Nucleus accumbens (tissue), 56 donors: ENCODE data around the gene VPS41.

Experiments
- DNase-seq, 56 donors: peaks; one replicate each; lab custom pipeline; 2025; lab: John Stamatoyannopoulos, UW

VPS41 gene

DNA sequence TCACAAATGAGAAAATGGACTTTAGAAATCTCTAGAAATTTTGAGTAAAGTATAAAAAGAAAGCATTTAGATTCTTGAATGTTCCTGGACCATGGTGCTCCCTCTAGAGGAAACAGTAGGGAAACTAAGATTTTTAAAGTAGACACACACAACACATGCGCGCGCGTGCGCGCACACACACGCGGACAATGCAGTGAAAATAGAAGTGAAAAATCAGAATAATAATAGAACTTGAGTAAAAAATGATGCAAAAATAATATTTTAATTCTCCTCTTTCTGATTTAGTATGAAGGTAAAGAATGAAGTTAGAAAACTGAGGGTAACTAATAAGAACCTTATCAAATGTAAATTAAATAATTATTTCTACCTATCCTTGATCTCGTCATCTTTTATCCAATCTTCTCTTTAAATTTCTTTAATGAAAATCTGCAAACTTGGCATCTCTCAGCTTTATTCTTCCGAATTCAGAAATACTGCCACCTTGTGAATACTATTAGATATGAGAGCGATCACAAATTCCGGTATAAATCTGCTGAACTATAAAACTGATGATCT lies 160.9 kb downstream of the VPS41 start:
- DNase-seq = peak in 3 of 56 donors; percentile 1 to 8 (median 5)

- no peak for DNase-seq
Observed at GRCh38 chr7:38746438-38746837, 162.6 kb downstream of the VPS41 start.

DNA sequence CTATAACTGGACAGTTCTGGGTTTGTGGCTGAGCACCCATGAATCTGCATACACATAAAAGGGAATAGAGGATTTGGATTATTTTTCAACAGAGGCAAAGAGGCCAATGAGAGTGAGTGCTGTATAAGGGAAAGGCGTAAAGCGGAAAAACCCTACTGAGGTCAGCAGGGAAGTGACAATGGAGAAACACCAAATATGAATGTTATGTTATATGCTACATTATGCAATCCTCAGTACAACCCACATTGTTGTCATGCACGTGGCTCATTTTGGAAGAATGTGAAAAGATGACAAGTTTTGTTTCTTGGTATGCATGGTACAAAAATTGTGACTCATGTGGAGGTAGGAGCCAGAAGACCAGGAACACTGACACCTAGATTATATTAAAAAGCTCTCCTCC lies 164.2 kb downstream of the VPS41 start:
- no peak for DNase-seq

DNA sequence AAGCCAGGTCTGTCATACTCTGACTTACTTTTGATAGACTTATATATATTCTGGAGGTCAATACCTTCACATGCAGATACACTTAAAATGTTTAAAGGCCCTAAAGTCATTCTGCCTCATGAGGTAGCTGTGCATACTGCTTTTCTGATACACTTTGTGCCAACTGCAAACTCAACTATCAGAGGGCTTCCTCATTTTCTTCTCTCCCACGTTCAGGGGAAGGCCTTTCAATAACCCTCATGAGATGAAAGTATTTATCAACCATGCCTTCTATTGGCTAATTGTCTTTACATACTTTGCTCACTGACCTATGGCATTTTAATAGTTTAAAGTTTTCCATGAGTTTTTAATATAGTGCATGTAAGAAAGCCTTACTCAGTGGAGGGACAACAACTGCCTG lies 165.1 kb downstream of the VPS41 start:
- DNase-seq = no peak

GRCh38 chr7:38740041-38740440 lies 168.9 kb downstream of the VPS41 start:
- DNase-seq = no peak

DNA sequence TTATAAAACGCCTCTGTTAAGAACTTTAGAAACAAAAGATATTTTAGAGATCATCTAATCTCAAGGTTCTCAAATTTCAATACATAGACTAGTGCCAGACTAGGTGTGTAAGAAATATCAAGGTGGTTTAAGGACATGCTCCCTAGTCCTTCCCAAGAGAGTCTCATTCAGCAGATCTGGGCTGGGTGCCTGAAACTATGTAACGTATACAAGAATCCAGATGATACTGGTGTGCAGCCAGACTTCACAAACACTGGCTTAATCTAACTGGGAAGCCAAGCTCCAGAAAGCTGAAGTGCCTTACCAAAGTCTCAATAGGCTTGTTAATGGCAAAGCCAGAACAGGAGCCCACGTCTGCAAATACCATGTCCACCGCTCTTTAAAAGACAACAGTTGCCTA lies 172.9 kb downstream of the VPS41 start:
- DNase-seq = no peak

DNA sequence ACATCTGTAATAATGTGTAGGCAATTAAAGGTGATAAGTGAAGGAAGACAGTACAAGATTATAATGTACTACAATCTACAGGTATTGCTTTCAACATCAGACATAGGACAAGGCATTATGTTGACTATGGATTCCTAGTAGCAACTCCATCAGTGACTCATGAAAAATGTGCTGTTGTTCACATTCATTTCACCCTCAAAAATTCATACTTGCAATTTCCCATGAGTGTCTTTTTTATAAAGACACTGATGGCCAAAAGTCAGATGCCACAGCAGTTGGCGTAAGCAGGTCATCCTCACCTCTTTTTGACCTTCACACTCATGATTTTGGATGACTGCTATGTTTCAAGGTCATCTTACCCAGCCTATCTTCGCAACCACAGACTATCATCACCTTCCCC lies 177.8 kb downstream of the VPS41 start:
- DNase-seq = no peak

GRCh38 chr7:38728145-38728544 lies 180.8 kb downstream of the VPS41 start:
- DNase-seq = no peak

GRCh38 chr7:38727184-38727940 lies 181.6 kb downstream of the VPS41 start:
- DNase-seq = no peak

GRCh38 chr7:38723327-38723726 lies 185.7 kb downstream of the VPS41 start:
- no peak for DNase-seq

DNA sequence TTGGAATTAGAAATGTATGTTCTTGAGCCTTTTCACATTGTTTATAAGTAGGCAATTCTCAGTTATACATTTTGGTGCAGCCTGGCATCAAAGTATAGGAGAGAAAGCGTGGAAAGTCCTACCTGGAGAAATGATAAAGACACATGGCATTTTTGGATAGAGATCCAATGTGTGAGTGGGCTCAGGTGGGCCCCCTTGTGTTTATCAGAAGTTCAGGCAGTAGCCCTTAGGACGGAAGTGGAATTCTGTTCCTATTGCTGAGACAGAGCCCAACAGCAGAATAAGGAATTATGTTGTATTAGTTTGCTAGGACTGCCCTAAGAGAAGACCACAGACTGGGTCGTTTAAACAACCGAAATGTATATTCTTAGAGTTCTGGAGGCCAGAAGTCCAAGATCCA lies 192.6 kb downstream of the VPS41 start:
- no peak for DNase-seq

- no peak for DNase-seq
Observed at GRCh38 chr7:38709123-38709522, 199.9 kb downstream of the VPS41 start.

DNA sequence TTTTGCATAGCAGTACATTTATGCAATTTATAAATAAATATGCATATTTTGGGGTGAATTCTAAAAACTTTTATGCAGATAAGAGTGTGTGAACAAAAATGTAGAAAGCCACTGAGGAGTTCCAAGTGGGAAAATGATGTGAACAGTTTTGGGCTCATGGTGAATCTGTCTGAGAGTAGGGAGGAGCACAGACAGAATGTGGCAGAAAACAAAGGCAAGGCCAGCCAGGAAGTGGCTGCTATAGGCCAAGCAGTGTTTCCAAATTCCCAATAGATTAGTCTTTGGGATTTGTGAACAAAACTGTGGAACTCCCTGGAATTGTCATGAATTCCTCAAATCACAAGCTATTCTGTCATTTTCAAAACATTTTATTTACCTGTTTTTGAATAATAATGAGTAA lies 204.2 kb downstream of the VPS41 start:
- DNase-seq = no peak

- DNase-seq = no peak
Observed at GRCh38 chr7:38704041-38704547, 204.9 kb downstream of the VPS41 start.

- no peak for DNase-seq
Observed at GRCh38 chr7:38703093-38703492, 205.9 kb downstream of the VPS41 start.

DNA sequence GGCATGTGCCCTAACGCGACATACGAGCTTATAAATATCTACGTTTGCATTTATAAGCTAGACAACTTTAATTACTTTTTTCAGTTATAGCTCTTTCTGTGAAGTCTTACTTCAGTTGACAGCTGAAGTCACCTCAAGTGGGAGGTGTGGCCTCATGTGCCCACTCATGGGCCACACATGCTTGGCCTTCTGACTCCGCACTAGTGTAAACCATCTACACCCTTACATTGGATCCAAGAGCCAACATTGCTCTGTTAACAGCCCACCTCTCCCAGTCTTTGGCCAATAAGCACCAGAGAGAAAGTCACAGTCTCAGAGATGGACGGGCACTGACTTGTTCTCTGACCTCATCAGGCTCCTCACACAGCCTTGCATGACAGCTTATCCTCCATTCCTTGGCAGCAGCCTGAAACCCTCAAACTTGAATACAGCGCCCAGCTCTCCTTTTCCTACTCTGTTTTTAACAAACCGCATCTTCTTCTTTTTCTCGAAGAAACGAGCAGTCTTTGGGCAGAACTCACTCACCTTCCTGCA lies 206.9 kb downstream of the VPS41 start:
- DNase-seq = no peak

- DNase-seq = no peak
Observed at GRCh38 chr7:38700116-38700515, 208.9 kb downstream of the VPS41 start.

GRCh38 chr7:38699471-38699870 lies 209.5 kb downstream of the VPS41 start:
- no peak for DNase-seq

DNA sequence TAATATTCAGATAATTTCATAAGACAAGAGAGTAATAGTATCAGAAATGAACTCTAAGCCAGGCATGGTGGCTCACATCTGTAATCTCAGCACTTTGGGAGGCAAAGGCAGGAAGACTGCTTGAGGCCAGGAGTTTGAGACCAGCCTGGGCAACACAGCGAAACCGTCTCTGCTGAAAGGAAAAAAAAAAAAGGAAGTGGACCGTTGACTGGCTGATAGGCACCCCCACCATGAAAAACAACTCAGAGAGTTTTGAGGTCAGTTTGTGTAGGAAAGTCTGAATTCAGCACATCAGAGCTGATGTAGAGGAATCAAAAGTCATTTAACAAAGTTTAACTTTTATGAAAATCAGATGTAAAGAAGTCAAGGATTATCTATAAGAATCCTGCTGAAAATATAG lies 214.7 kb downstream of the VPS41 start:
- DNase-seq = no peak

- no peak for DNase-seq
Observed at GRCh38 chr7:38686888-38687287, 222.1 kb downstream of the VPS41 start.

DNA sequence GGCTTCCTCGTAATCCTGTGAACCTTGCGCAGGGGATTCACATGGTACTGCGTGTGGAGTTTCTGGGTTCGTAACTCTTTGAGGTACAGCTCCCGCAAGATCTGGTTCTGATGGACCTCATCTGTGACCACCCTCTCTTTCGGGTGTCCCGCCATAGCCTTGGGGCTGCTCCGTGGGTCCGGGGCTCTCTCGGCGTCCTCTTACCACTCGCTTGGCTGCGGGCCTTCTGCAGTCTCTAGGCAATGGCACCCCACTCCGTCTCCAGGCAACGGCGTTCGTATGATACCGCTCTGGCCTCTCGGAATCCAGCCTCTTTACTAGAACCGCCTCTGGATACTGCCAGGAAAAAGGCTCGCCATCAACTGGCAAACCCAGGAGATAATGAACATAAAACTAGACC lies 223.1 kb downstream of the VPS41 start:
- no peak for DNase-seq

GRCh38 chr7:38682606-38683005 lies 226.4 kb downstream of the VPS41 start:
- DNase-seq = no peak
